ENCODE data around the gene MEMO1.
"Not testable (repeated sequence)": the region's sequence is repeated elsewhere in the genome, so short reads cannot be mapped to it uniquely, and the experiment has no call there.

The MEMO1 gene

GRCh38 chr2:31853521-31853920 lies 157.3 kb downstream of the MEMO1 start:
- no peak for DNase-seq
- no peaks in the 10 kb centered on the region for H3K4me1 ChIP-seq
- peaks cover 0 to 8% (median 0%) of the 10 kb centered on the region in 3 donors for H3K36me3 ChIP-seq
- intact Hi-C loops (cut with DNase I; ENCODE audit: low total_unique reads), result no loop called here
- no peak overlapping the region for H3K4me3 ChIP-seq
- TF ChIP-seq CTCF (IDR thresholded peaks at IDR 0.05), result no peak
- no peaks in the 10 kb centered on the region for H3K9me3 ChIP-seq
- H3K27me3 ChIP-seq, result no peaks in the 10 kb centered on the region
- H3K27ac ChIP-seq, result no peak overlapping the region

- H3K4me1 ChIP-seq; H3K27me3 ChIP-seq; H3K9me3 ChIP-seq; DNase-seq; H3K36me3 ChIP-seq; intact Hi-C loops (cut with DNase I; ENCODE audit: low total_unique reads); H3K27ac ChIP-seq; H3K4me3 ChIP-seq: not testable (repeated sequence)
Measured at GRCh38 chr2:31842150-31842549, 168.7 kb downstream of the MEMO1 start.

- peaks cover 0 to 2% (median 0%) of the 10 kb centered on the region in 3 donors for H3K9me3 ChIP-seq
- no peak overlapping the region for H3K27ac ChIP-seq
- intact Hi-C loops (cut with DNase I; ENCODE audit: low total_unique reads), result no loop called here
- DNase-seq, result no peak
- H3K36me3 ChIP-seq, result no peaks in the 10 kb centered on the region
- no peaks in the 10 kb centered on the region for H3K4me1 ChIP-seq
- H3K4me3 ChIP-seq, result no peak overlapping the region
- H3K27me3 ChIP-seq, result no peaks in the 10 kb centered on the region
- no peak for TF ChIP-seq CTCF (IDR thresholded peaks at IDR 0.05)
Measured at GRCh38 chr2:31835450-31835849, 175.4 kb downstream of the MEMO1 start.

GRCh38 chr2:31832363-31832762 lies 178.4 kb downstream of the MEMO1 start:
- Histone ChIP-seq H3K27ac (no peak overlapping the region), H3K9me3 (peaks cover 0 to 16% (median 8%) of the 10 kb centered on the region in 3 donors), H3K4me3 (no peak overlapping the region), H3K4me1 (no peaks in the 10 kb centered on the region), H3K36me3 (no peaks in the 10 kb centered on the region), H3K27me3 (no peaks in the 10 kb centered on the region)
- no peak for TF ChIP-seq CTCF (IDR thresholded peaks at IDR 0.05)
- DNase-seq, result no peak
- intact Hi-C loops (cut with DNase I; ENCODE audit: low total_unique reads), result no loop called here

- TF ChIP-seq CTCF (IDR thresholded peaks at IDR 0.05), result no peak
- no peaks in the 10 kb centered on the region for H3K4me1 ChIP-seq
- H3K4me3 ChIP-seq, result no peak overlapping the region
- no peaks in the 10 kb centered on the region for H3K27me3 ChIP-seq
- no peak overlapping the region for H3K27ac ChIP-seq
- intact Hi-C loops (cut with DNase I; ENCODE audit: low total_unique reads), result no loop called here
- no peak for DNase-seq
- no peaks in the 10 kb centered on the region for H3K36me3 ChIP-seq
- H3K9me3 ChIP-seq, result peaks cover 0 to 20% (median 8%) of the 10 kb centered on the region in 3 donors
Measured at GRCh38 chr2:31831585-31831984, 179.2 kb downstream of the MEMO1 start.

GRCh38 chr2:31828891-31829290 lies 181.9 kb downstream of the MEMO1 start:
- H3K4me3 ChIP-seq, result no peak overlapping the region
- no peaks in the 10 kb centered on the region for H3K36me3 ChIP-seq
- DNase-seq, result no peak
- no peak for TF ChIP-seq CTCF (IDR thresholded peaks at IDR 0.05)
- H3K27me3 ChIP-seq, result no peaks in the 10 kb centered on the region
- no peak overlapping the region for H3K27ac ChIP-seq
- H3K4me1 ChIP-seq, result no peaks in the 10 kb centered on the region
- intact Hi-C loops (cut with DNase I; ENCODE audit: low total_unique reads), result no loop called here
- peaks cover 0 to 26% (median 8%) of the 10 kb centered on the region in 3 donors for H3K9me3 ChIP-seq

All from tibial artery (tissue), 4 donors.